CD14-positive monocyte (primary cell): ENCODE data around the gene FOSB. TPM values are rescaled to one million over a fixed set of nuclear protein-coding genes. Genes with fewer than 3 reads are reported as not detected.

ENCODE experiments used
- DNase-seq, 3 donors: peaks; one replicate each; pipeline ENCODE4 v3.0.0-alpha.2; 2011 to 2022
- H2AFZ ChIP-seq: 2 replicates; pipeline ENCODE4 v1.6.0; 2012; ENCODE audit warnings: mild to moderate bottlenecking, low read depth, low read length, inconsistent platforms; ENCODE audit not compliant: insufficient read depth, poor library complexity, severe bottlenecking
- H3K27ac ChIP-seq, 2 donors: 1 replicate in 1 of 2; 2 replicates in 1 of 2; pipeline ENCODE4 v1.5.1; 2012 to 2013; ENCODE audit warnings: low read length in 2 of 2, control low read depth in 1 of 2, inconsistent platforms in 1 of 2, low read depth in 1 of 2, mild to moderate bottlenecking in 1 of 2
- H3K27me3 ChIP-seq, 2 donors: one replicate each; pipeline versions ENCODE4 v1.6.0 to v1.6.1; 2011 to 2013; ENCODE audit warnings: low read length in 2 of 2; ENCODE audit not compliant: control insufficient read depth in 2 of 2, insufficient read depth in 2 of 2
- H3K36me3 ChIP-seq, 2 donors: replicated peaks in 1 of 2; 1 replicate in 1 of 2; 2 replicates in 1 of 2; pipeline versions ENCODE4 v1.5.1 to v1.6.1; 2012 to 2013; ENCODE audit warnings: low read length in 2 of 2, control low read depth in 1 of 2, inconsistent platforms in 1 of 2, mild to moderate bottlenecking in 1 of 2; ENCODE audit not compliant: insufficient read depth in 2 of 2, control insufficient read depth in 1 of 2
- H3K4me1 ChIP-seq, 2 donors: 1 replicate in 1 of 2; 2 replicates in 1 of 2; pipeline versions ENCODE4 v1.5.1 to v1.6.1; 2012 to 2013; ENCODE audit warnings: low read length in 2 of 2, control low read depth in 1 of 2, inconsistent platforms in 1 of 2, mild to moderate bottlenecking in 1 of 2, moderate library complexity in 1 of 2; ENCODE audit not compliant: insufficient read depth in 2 of 2, control insufficient read depth in 1 of 2
- H3K4me2 ChIP-seq: replicated peaks from 2 replicates; pipeline ENCODE3; 2012; ENCODE audit warnings: low read length, moderate library complexity, mild to moderate bottlenecking; ENCODE audit not compliant: poor library complexity, severe bottlenecking; ENCODE audit errors: extremely low read depth
- H3K4me3 ChIP-seq, 3 experiments: fragments of 200-600 bp in 1 of 3; sonication (generic) in 1 of 3; replicated peaks in 1 of 3; 1 replicate in 2 of 3; 2 replicates in 1 of 3; pipeline ENCODE4 v1.5.1; 2011 to 2013; ENCODE audit warnings: low read length in 3 of 3, mild to moderate bottlenecking in 3 of 3, control low read depth in 2 of 3, low read depth in 2 of 3, inconsistent platforms in 1 of 3, moderate library complexity in 1 of 3
- H3K79me2 ChIP-seq: 2 replicates; pipeline ENCODE4 v1.6.0; 2012; ENCODE audit warnings: mild to moderate bottlenecking, control low read depth, inconsistent platforms, low read length, moderate library complexity; ENCODE audit not compliant: insufficient read depth
- H3K9ac ChIP-seq: 2 replicates; pipeline ENCODE4 v1.6.0; 2017; ENCODE audit warnings: low read length, mild to moderate bottlenecking; ENCODE audit not compliant: insufficient read depth, poor library complexity, severe bottlenecking
- H3K9me3 ChIP-seq, 2 donors: replicated peaks in 1 of 2; 1 replicate in 1 of 2; 2 replicates in 1 of 2; pipeline versions ENCODE4 v1.5.1 to v1.6.1; 2012 to 2013; ENCODE audit warnings: low read length in 2 of 2, control low read depth in 1 of 2; ENCODE audit not compliant: control insufficient read depth in 1 of 2, insufficient read depth in 1 of 2
- H4K20me1 ChIP-seq: 2 replicates; pipeline ENCODE4 v1.6.0; 2012; ENCODE audit warnings: mild to moderate bottlenecking, low read length, control low read depth, moderate library complexity; ENCODE audit not compliant: insufficient read depth
- H3K27ac Mint-ChIP-seq, 7 donors: one replicate each; pipeline ENCODE4 v1.8.0; 2020; ENCODE audit warnings: mild to moderate bottlenecking in 7 of 7, mixed read lengths in 7 of 7, moderate library complexity in 6 of 7, inconsistent platforms in 2 of 7
- H3K27me3 Mint-ChIP-seq, 3 donors: one replicate each; pipeline ENCODE4 v1.8.0; 2021 to 2022; ENCODE audit warnings: low read depth in 3 of 3, mild to moderate bottlenecking in 3 of 3, mixed read lengths in 3 of 3, moderate library complexity in 3 of 3, inconsistent platforms in 1 of 3
- H3K36me3 Mint-ChIP-seq, 2 donors: one replicate each; pipeline ENCODE4 v1.8.0; 2020; ENCODE audit warnings: mixed read lengths in 2 of 2, inconsistent platforms in 1 of 2, mild to moderate bottlenecking in 1 of 2
- H3K4me1 Mint-ChIP-seq: one replicate; pipeline ENCODE4 v1.8.0; 2020; ENCODE audit warnings: mild to moderate bottlenecking, mixed read lengths
- H3K4me3 Mint-ChIP-seq, 2 donors: one replicate each; pipeline ENCODE4 v1.8.0; 2020; ENCODE audit warnings: mild to moderate bottlenecking in 2 of 2, mixed read lengths in 2 of 2, moderate library complexity in 1 of 2
- H3K9me3 Mint-ChIP-seq, 7 donors: one replicate each; pipeline ENCODE4 v1.8.0; 2020 to 2022; ENCODE audit warnings: mixed read lengths in 7 of 7, mild to moderate bottlenecking in 6 of 7, moderate library complexity in 6 of 7, inconsistent platforms in 2 of 7
- CTCF ChIP-seq: fragments of 200-600 bp; IDR thresholded peaks from one replicate; pipeline ENCODE4 v1.8.0; 2022; ENCODE audit warnings: antibody characterized with exemption, mild to moderate bottlenecking
- WGBS: methylation state at CpG from one replicate; pipeline ENCODE4 v1.1.5; 2013; ENCODE audit warnings: missing lambda C conversion rate; ENCODE audit not compliant: insufficient coverage; 5-methylcytosine and 5-hydroxymethylcytosine counted together
- intact Hi-C, 2 donors: fragments of 100-400 bp; cut with micrococcal nuclease; formaldehyde crosslinking; loops; one replicate each; pipeline versions ENCODE4 v1.15.0 to v1.15.1; 2023
- polyA plus RNA-seq, 3 donors: library from polyadenylated mRNA; depleted of rRNA in 1 of 3; unstranded in 2 of 3; stranded (reverse) in 1 of 3; fragments of 300-500 nt in 2 of 3; fragments of >200 nt in 1 of 3; fragmentation: Illumina TruSeq in 2 of 3; gene quantifications; 1 replicate in 2 of 3; 2 replicates in 1 of 3; pipeline ENCODE4 v1.2.3, GENCODE V29; 2012 to 2021

FOSB gene
- polyA plus RNA-seq, 3 donors: 27.3 to 840 (median 28.2) TPM

DNA sequence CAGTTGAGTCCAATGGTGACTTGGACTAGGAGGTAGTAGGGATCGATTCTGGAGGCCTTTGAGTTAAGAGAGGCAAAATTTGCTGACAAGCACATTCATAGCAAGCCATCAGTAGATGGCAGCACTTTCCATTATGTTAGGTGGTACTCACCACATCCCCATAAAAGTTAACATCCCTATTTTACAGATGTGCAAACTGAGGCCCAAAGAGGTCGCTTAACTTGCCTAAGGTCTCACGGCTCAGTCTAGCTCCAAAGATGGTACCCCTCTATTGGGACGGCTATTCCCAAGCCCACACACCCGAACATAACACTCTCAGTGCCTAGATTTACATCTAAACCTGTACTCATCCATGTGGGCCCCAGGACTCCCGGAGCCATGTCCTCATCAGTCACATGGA is 21.5 kb upstream of the FOSB start:
- peak in 2 of 3 donors; percentile 62 to 68 for DNase-seq
- peaks cover 2 to 7% of the 10 kb centered on the region in 2 donors for H3K36me3 Mint-ChIP-seq
- WGBS: no CpG with 5 or more reads among the region's 6 CpGs

DNA sequence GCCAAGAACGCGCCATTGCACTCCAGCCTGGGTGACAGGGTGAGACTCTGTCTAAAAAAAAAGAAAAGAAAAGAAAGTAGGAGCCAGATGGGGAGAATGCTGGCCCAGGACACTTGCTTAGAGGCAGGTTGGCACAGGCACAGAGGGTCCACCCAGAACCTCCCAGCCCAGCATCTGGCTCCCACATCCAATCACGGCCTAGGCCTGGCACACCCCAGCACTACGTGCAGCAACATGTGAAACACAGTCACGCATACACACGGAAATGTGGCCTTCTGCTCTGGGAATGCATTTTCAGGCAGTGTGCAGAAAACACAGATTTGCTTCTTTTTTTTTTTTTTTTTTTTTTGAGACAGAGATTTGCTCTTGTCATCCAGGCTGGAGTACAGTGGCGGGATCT is 20.9 kb upstream of the FOSB start:
- intact Hi-C loops: no loop called here

More for the DNA sequence above, 21.5 kb upstream of the FOSB start:
- no peak overlapping the region for H3K4me3 ChIP-seq
- no peak overlapping the region for H3K4me2 ChIP-seq
- Mint-ChIP-seq H3K9me3 (peaks cover 0 to 3% (median 2%) of the 10 kb centered on the region in 7 donors), H3K27ac (peak overlapping the region in 5 of 7 donors; percentile 30 to 69 (median 58)), H3K27me3 (peaks cover 5 to 16% (median 12%) of the 10 kb centered on the region in 3 donors), H3K4me1 (peaks cover 52% of the 10 kb centered on the region), H3K4me3 (peak overlapping the region in 1 of 2 donors; percentile 43)
- no peaks in the 10 kb centered on the region for H4K20me1 ChIP-seq
- peak; percentile 26 for TF ChIP-seq CTCF
- H3K4me1 ChIP-seq: peaks cover 47 to 53% of the 10 kb centered on the region in 2 donors
- no peak overlapping the region for H3K27ac ChIP-seq
- no peaks in the 10 kb centered on the region for H3K79me2 ChIP-seq
- no peaks in the 10 kb centered on the region for H3K36me3 ChIP-seq
- intact Hi-C loops: no loop called here
- peaks cover 0 to 6% of the 10 kb centered on the region in 2 donors for H3K27me3 ChIP-seq
- H2AFZ ChIP-seq: no peak overlapping the region
- no peak overlapping the region for H3K9ac ChIP-seq
- H3K9me3 ChIP-seq: no peaks in the 10 kb centered on the region

More for the DNA sequence above, 20.9 kb upstream of the FOSB start:
- no peak for TF ChIP-seq CTCF
- no peaks in the 10 kb centered on the region for H3K9me3 ChIP-seq
- H3K27me3 Mint-ChIP-seq: peaks cover 10 to 23% (median 18%) of the 10 kb centered on the region in 3 donors
- no peak overlapping the region for H3K27ac ChIP-seq
- peaks cover 50 to 59% of the 10 kb centered on the region in 2 donors for H3K4me1 ChIP-seq
- no peak overlapping the region for H3K4me2 ChIP-seq
- H3K4me3 Mint-ChIP-seq: no peak overlapping the region
- no peak overlapping the region for H3K4me3 ChIP-seq
- H2AFZ ChIP-seq: no peak overlapping the region
- WGBS: 93% methylated on average over 6 of the region's 7 CpGs
- H3K27ac Mint-ChIP-seq: peak overlapping the region in 4 of 7 donors; percentile 30 to 72 (median 60)
- no peaks in the 10 kb centered on the region for H3K79me2 ChIP-seq
- H3K36me3 ChIP-seq: no peaks in the 10 kb centered on the region
- H4K20me1 ChIP-seq: no peaks in the 10 kb centered on the region
- H3K27me3 ChIP-seq: peaks cover 0 to 12% of the 10 kb centered on the region in 2 donors
- H3K36me3 Mint-ChIP-seq: peaks cover 2 to 8% of the 10 kb centered on the region in 2 donors
- DNase-seq: no peak
- H3K9me3 Mint-ChIP-seq: peaks cover 0 to 6% (median 2%) of the 10 kb centered on the region in 7 donors
- no peak overlapping the region for H3K9ac ChIP-seq
- H3K4me1 Mint-ChIP-seq: peaks cover 58% of the 10 kb centered on the region
